K562 (cell line): ENCODE data around the gene SCIN. TPM values are rescaled to one million over a fixed set of nuclear protein-coding genes. Genes with fewer than 3 reads are reported as not detected.

ENCODE experiments used
- ATAC-seq: fragments of 200-7000 bp; cut with Tn5 transposase; 3 replicates; pipeline ENCODE4 v1.9.1; 2020; ENCODE audit warnings: moderate library complexity
- BruUV-seq: library from RNA; stranded (reverse); fragments of 400-500 nt; replicated peaks from 2 replicates; lab custom pipeline; 2021; lab: Mats Ljungman, UMichigan
- CTCF ChIA-PET: fragments of 300-600 bp; formaldehyde crosslinking; extraction: SDS; loops from one replicate; lab custom pipeline; 2021; ENCODE audit warnings: low intra/inter-chr PET ratio; lab: Yijun Ruan, JAX
- POLR2A ChIA-PET: fragments of 300-600, 350-650 bp; sonication (Branson Sonifier 250); formaldehyde crosslinking; extraction: SDS; loops from one replicate; lab custom pipeline; 2021; ENCODE audit warnings: antibody characterized with exemption, inconsistent platforms; lab: Yijun Ruan, JAX
- DNase-seq, 4 experiments: peaks; one replicate each; pipeline versions ENCODE4 v3.0.0 to v3.0.0-alpha.2; 2011 to 2018; ENCODE audit warnings: low spot score in 3 of 4, mixed read lengths in 3 of 4; ENCODE audit errors: extremely low read depth in 1 of 4
- FAIRE-seq: peaks from 2 replicates; lab custom pipeline; 2011; peaks lifted over from hg19 to GRCh38; lab: Jason Lieb, UNC
- H2AFZ ChIP-seq: 2 replicates; pipeline ENCODE4 v1.6.0; 2011; ENCODE audit warnings: low read depth, low read length, control low read depth, inconsistent platforms
- H3K27ac ChIP-seq: fragments of 200-600 bp; 3 replicates; pipeline ENCODE4 v1.8.0; 2011; ENCODE audit warnings: low read depth, mild to moderate bottlenecking, control low read depth, inconsistent platforms, low read length, moderate library complexity, mixed read lengths; ENCODE audit errors: extremely low read depth
- H3K27me3 ChIP-seq, 2 experiments: fragments of 300-600 bp in 1 of 2; 2 replicates in 1 of 2; 3 replicates in 1 of 2; pipeline versions ENCODE4 v1.6.0 to v1.8.0; 2011; ENCODE audit warnings: inconsistent platforms in 2 of 2, low read length in 2 of 2, mild to moderate bottlenecking in 1 of 2, mixed read lengths in 1 of 2, moderate library complexity in 1 of 2; ENCODE audit not compliant: control insufficient read depth in 2 of 2, insufficient read depth in 2 of 2
- H3K36me3 ChIP-seq: fragments of 300-600 bp; 3 replicates; pipeline ENCODE4 v1.8.0; 2011; ENCODE audit warnings: mild to moderate bottlenecking, low read length, inconsistent platforms; ENCODE audit not compliant: control insufficient read depth, insufficient read depth
- H3K4me1 ChIP-seq, 2 experiments: fragments of 200-600 bp in 1 of 2; replicated peaks in 1 of 2; 2 replicates in 1 of 2; 3 replicates in 1 of 2; pipeline versions ENCODE4 v1.5.1 to v1.8.0; 2011; ENCODE audit warnings: inconsistent platforms in 2 of 2, low read length in 2 of 2, mild to moderate bottlenecking in 1 of 2, mixed read lengths in 1 of 2, moderate library complexity in 1 of 2; ENCODE audit not compliant: control insufficient read depth in 2 of 2, insufficient read depth in 2 of 2
- H3K4me2 ChIP-seq: 2 replicates; pipeline ENCODE4 v1.6.1; 2011; ENCODE audit warnings: low read length, control low read depth, inconsistent platforms, mixed read lengths; ENCODE audit not compliant: insufficient read depth
- H3K4me3 ChIP-seq: fragments of 200-600 bp; sonication (generic), shearing (Covaris generic); 2 replicates; pipeline ENCODE4 v1.5.1; 2016; ENCODE audit warnings: control low read depth, inconsistent platforms
- H3K79me2 ChIP-seq: fragments of 200-600 bp; 3 replicates; pipeline ENCODE4 v1.8.0; 2011; ENCODE audit warnings: low read length, inconsistent platforms; ENCODE audit not compliant: control insufficient read depth, insufficient read depth
- H3K9ac ChIP-seq, 2 experiments: 2 replicates each; pipeline versions ENCODE4 v1.6.0 to v1.6.1; 2011; ENCODE audit warnings: low read depth in 2 of 2, low read length in 2 of 2, control low read depth in 1 of 2, inconsistent platforms in 1 of 2, mild to moderate bottlenecking in 1 of 2, mixed read lengths in 1 of 2; ENCODE audit not compliant: insufficient read depth in 1 of 2
- H3K9me1 ChIP-seq: one replicate; pipeline ENCODE4 v1.6.0; 2011; ENCODE audit warnings: inconsistent platforms, mild to moderate bottlenecking, low read length, moderate library complexity; ENCODE audit not compliant: control insufficient read depth, insufficient read depth
- H3K9me3 ChIP-seq: replicated peaks from 2 replicates; pipeline ENCODE4 v1.5.1; 2011; ENCODE audit warnings: low read depth, low read length, inconsistent platforms; ENCODE audit not compliant: control insufficient read depth, insufficient read depth
- H4K20me1 ChIP-seq: replicated peaks from 2 replicates; pipeline ENCODE4 v1.6.1; 2011; ENCODE audit warnings: low read length, inconsistent platforms, mixed read lengths; ENCODE audit not compliant: control insufficient read depth, insufficient read depth
- CEBPB ChIP-seq: fragments of 450-650 bp; IDR thresholded peaks from 2 replicates; pipeline ENCODE4 v1.6.1; 2016; ENCODE audit warnings: missing genetic modification characterization, missing compliant biosample characterization
- DDX20 ChIP-seq: fragments of 450-650 bp; IDR thresholded peaks from 2 replicates; pipeline ENCODE4 v1.6.1; 2016; ENCODE audit warnings: missing genetic modification characterization, low read depth, mild to moderate bottlenecking, missing compliant biosample characterization, moderate library complexity
- MAFG ChIP-seq: fragments of 450-650 bp; conservative IDR thresholded peaks from 2 replicates; pipeline ENCODE4 v1.6.1; 2016; ENCODE audit warnings: missing genetic modification characterization, missing compliant biosample characterization
- ZBED1 ChIP-seq: IDR thresholded peaks from 2 replicates; pipeline ENCODE4 v1.6.1; 2014
- WGBS: fragments of 100-300 bp; shearing (Covaris generic); methylation state at CpG from one replicate; pipeline ENCODE4 v1.1.6; 2016; ENCODE audit warnings: low coverage, mixed read lengths; ENCODE audit not compliant: insufficient coverage; ENCODE audit errors: missing lambda C conversion rate; 5-methylcytosine and 5-hydroxymethylcytosine counted together
- in situ Hi-C: fragments of 300-500 bp; cut with MboI; formaldehyde crosslinking; loops from 4 replicates; pipeline ENCODE4 v1.15.0; 2018; ENCODE audit warnings: inconsistent platforms, mixed read lengths
- intact Hi-C: fragments of 100-400 bp; cut with micrococcal nuclease; formaldehyde crosslinking; loops from 2 replicates; pipeline ENCODE4 v1.14.2; 2022
- polyA plus RNA-seq, 8 experiments: library from polyadenylated mRNA; depleted of rRNA in 4 of 8; stranded (reverse) in 5 of 8; unstranded in 3 of 8; fragments of >200 nt; fragmentation: Nextera tagmentation in 2 of 8; fragmentation: Illumina TruSeq in 1 of 8; extraction: Ambion mirVana in 2 of 8; extraction: Trizol in 1 of 8; gene quantifications; 2 replicates each; pipeline versions ENCODE4 v1.2.1 to v1.2.3, GENCODE V29; 2011 to 2014; ENCODE audit warnings: inconsistent platforms in 1 of 8, missing spikeins in 1 of 8
- total RNA-seq, 7 experiments: library from RNA; depleted of rRNA in 6 of 7; stranded (reverse); fragments of >200 nt in 6 of 7; fragmentation: Illumina TruSeq in 2 of 7; extraction: Trizol in 2 of 7; gene quantifications; 2 replicates each; pipeline versions ENCODE4 v1.2.1 to v1.2.3, GENCODE V29; 2011 to 2021; ENCODE audit warnings: low replicate concordance in 1 of 7
- TF ChIP-seq, protein P1 (sequence below), 3 experiments: fragments of 200-800 bp in 1 of 3; fragments of 250-450 bp in 1 of 3; fragments of 450-650 bp in 1 of 3; sonication (Bioruptor Pico) in 1 of 3; sonication (Bioruptor generic) in 1 of 3; formaldehyde crosslinking in 1 of 3; IDR thresholded peaks; 2 replicates each; pipeline versions ENCODE4 v1.6.1 to v1.8.0; 2016 to 2022; ENCODE audit warnings: mild to moderate bottlenecking in 2 of 3, missing genetic modification characterization in 2 of 3, missing compliant biosample characterization in 1 of 3, moderate library complexity in 1 of 3
- TF ChIP-seq, protein P2 (sequence below): fragments of 450-650 bp; IDR thresholded peaks from 2 replicates; pipeline ENCODE4 v1.7.1; 2018; ENCODE audit warnings: mild to moderate bottlenecking, low read depth; ENCODE audit not compliant: partially characterized antibody
- TF ChIP-seq, protein P3 (sequence below): fragments of 200-800 bp; sonication (Bioruptor generic); IDR thresholded peaks from 2 replicates; pipeline ENCODE4 v1.6.1; 2017; ENCODE audit warnings: missing genetic modification characterization, missing compliant biosample characterization

The SCIN gene
- total and polyA plus RNA-seq, 9 of the 15 experiments (the other 6 are each of a cell fraction or from before 2014, with no cell fraction given), result 0.67 to 18.2 (median 10.6) TPM

DNA sequence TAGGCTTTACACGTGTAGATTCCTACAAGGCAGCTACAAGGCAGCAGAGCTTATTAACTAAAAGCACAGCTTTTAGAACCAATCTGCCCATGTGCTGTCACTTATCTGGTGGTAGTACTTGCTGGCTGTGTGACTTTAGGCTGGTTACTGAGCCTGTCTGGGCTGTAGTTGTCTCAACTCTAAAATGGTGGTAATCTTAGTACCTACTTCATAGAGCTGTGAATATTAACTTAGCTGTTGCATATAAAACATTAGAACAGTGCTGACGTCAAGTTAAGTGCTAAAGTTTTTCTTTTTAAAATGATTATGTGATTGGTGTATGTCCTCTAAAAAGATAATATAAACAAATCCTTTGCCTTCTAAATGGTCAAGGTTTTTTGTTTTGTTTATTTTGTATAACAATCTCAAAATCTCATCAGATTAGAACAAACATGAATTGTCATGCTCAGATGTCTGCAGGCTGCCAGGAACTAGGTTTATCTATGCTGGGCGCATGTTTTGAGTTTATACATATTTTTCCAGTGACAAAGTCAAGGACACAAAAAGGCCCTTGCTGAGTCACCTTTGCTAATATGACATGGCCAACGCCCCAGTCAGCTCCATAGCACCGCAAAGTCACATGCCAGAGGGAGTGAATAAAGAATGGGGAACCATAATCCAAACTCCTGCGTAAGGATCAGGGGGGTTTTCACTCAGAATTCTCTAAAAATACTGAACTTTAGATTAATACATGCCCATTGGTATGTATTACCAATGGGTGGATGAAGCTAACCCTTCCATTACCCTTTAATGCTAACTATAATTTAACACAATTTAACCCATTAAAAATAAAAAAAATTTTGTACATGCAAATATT lies 77.1 kb downstream of the SCIN start:
- ATAC-seq (peak; percentile 95), DNase-seq (peak; percentile 44 to 90 (median 58)), FAIRE-seq (peak; percentile 88)
- H3K27ac ChIP-seq, result peak overlapping the region; percentile 69
- BruUV-seq, result no TSS peak
- ChIA-PET CTCF (no interaction called here), POLR2A (interaction anchor here (0.7 to 1.3 kb wide), 5 partner anchors 9 to 80 kb away, joined by 3 to 5 read pairs (median 4); partner anchors contain the start of gene ARL4A)
- in situ Hi-C loops (no loop called here), intact Hi-C loops (no loop called here)
- H4K20me1 ChIP-seq, result no peaks in the 10 kb centered on the region
- peak overlapping the region in 1 of 2 experiments; percentile 18; a peak in 1 of 4 replicates for H3K9ac ChIP-seq
- H3K9me3 ChIP-seq, result no peaks in the 10 kb centered on the region
- H3K79me2 ChIP-seq, result no peaks in the 10 kb centered on the region
- H3K4me2 ChIP-seq, result no peak overlapping the region; the same call in 1 of the 2 replicates
- H3K9me1 ChIP-seq, result peaks cover 3% of the 10 kb centered on the region
- H3K4me1 ChIP-seq, result peaks cover 0 to 7% of the 10 kb centered on the region in 2 experiments; a peak in 3 of 5 replicates
- peaks cover 4% of the 10 kb centered on the region; the same call in 2 of the 3 replicates for H3K36me3 ChIP-seq
- peak overlapping the region; percentile 63; the same call in 1 of the 2 replicates for H2AFZ ChIP-seq
- no peaks in the 10 kb centered on the region for H3K27me3 ChIP-seq
- 10% methylated on average over 6 of the region's 6 CpGs for WGBS
- H3K4me3 ChIP-seq, result no peak overlapping the region
- TF ChIP-seq, protein P1, sequence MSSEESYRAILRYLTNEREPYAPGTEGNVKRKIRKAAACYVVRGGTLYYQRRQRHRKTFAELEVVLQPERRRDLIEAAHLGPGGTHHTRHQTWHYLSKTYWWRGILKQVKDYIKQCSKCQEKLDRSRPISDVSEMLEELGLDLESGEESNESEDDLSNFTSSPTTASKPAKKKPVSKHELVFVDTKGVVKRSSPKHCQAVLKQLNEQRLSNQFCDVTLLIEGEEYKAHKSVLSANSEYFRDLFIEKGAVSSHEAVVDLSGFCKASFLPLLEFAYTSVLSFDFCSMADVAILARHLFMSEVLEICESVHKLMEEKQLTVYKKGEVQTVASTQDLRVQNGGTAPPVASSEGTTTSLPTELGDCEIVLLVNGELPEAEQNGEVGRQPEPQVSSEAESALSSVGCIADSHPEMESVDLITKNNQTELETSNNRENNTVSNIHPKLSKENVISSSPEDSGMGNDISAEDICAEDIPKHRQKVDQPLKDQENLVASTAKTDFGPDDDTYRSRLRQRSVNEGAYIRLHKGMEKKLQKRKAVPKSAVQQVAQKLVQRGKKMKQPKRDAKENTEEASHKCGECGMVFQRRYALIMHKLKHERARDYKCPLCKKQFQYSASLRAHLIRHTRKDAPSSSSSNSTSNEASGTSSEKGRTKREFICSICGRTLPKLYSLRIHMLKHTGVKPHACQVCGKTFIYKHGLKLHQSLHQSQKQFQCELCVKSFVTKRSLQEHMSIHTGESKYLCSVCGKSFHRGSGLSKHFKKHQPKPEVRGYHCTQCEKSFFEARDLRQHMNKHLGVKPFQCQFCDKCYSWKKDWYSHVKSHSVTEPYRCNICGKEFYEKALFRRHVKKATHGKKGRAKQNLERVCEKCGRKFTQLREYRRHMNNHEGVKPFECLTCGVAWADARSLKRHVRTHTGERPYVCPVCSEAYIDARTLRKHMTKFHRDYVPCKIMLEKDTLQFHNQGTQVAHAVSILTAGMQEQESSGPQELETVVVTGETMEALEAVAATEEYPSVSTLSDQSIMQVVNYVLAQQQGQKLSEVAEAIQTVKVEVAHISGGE (CRISPR knock-in tag; IDR thresholded peaks at IDR 0.05), result no peak
- TF ChIP-seq MAFG (tag), result peak; percentile 93
- no peak for TF ChIP-seq ZBED1
- TF ChIP-seq, protein P2, sequence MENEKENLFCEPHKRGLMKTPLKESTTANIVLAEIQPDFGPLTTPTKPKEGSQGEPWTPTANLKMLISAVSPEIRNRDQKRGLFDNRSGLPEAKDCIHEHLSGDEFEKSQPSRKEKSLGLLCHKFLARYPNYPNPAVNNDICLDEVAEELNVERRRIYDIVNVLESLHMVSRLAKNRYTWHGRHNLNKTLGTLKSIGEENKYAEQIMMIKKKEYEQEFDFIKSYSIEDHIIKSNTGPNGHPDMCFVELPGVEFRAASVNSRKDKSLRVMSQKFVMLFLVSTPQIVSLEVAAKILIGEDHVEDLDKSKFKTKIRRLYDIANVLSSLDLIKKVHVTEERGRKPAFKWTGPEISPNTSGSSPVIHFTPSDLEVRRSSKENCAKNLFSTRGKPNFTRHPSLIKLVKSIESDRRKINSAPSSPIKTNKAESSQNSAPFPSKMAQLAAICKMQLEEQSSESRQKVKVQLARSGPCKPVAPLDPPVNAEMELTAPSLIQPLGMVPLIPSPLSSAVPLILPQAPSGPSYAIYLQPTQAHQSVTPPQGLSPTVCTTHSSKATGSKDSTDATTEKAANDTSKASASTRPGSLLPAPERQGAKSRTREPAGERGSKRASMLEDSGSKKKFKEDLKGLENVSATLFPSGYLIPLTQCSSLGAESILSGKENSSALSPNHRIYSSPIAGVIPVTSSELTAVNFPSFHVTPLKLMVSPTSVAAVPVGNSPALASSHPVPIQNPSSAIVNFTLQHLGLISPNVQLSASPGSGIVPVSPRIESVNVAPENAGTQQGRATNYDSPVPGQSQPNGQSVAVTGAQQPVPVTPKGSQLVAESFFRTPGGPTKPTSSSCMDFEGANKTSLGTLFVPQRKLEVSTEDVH, result no peak
- no peak for TF ChIP-seq CEBPB
- TF ChIP-seq, protein P3, sequence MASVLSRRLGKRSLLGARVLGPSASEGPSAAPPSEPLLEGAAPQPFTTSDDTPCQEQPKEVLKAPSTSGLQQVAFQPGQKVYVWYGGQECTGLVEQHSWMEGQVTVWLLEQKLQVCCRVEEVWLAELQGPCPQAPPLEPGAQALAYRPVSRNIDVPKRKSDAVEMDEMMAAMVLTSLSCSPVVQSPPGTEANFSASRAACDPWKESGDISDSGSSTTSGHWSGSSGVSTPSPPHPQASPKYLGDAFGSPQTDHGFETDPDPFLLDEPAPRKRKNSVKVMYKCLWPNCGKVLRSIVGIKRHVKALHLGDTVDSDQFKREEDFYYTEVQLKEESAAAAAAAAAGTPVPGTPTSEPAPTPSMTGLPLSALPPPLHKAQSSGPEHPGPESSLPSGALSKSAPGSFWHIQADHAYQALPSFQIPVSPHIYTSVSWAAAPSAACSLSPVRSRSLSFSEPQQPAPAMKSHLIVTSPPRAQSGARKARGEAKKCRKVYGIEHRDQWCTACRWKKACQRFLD (CRISPR knock-in tag), result peak; percentile 72
- no peak for TF ChIP-seq DDX20 (tag)
